Measurements from ENCODE around the gene GRM1.

Gene GRM1

DNA sequence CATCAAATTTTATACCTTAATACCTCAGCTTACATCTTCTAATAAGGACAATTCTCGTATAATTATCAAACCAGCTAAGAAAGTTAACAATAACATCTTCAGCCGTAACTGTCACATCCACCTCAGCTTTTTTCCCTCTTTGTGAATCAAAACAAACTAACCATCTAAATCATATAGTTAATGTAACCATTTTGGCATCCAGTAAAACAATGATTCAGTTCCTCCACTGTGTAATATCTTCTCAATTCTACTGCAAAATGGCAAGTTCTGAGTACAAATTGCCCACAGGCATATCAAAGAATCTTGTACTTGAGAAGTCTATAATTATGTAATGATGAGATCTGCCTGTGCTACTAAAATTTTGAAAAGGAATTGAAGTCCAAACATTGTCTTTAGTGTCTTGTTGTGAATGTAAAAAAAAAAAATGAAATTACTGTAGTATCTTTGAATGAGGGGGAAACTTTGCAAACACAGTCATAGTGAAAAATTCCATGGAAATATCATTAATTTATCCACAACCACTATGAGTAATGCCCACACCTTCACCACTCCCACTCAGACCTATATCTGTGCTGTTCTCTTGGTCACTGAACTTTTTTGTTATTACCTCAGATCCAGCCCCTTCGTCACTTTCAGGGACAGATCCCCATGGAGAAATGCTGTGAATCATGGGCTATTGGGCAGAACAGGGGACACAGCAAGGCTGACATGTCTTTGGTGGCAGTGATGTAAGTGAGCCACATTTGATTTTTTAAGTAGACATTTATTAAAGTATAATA lies 336.1 kb downstream of the GRM1 start:
- no peak for DNase-seq (ENCODE audit: low read depth, low spot score)

DNA sequence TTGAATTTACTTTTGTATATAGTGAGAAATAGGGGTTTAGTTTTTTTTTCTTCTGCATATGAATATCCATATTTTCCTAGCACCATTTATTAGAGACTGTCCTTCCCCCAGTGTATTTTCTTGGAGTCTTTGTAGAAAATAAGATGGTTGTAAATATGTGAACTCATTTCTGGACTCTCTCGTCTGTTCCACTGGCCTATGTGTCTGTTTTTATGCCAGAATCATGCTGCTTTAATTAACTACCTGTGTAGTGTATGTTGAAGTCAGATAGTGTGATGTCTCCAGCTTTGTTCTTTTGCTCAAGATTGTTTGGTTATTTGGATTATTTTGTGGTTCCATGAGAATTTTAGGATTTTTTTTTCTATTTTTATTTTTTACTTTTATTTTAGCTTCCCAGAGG lies 338.2 kb downstream of the GRM1 start:
- DNase-seq (ENCODE audit: low read depth, low spot score), result no peak

- DNase-seq (ENCODE audit: low read depth, low spot score), result no peak
Observed at GRCh38 chr6:146369866-146370265, 341.0 kb downstream of the GRM1 start.

- DNase-seq (ENCODE audit: low read depth, low spot score), result no peak
Observed at GRCh38 chr6:146381486-146381885, 352.6 kb downstream of the GRM1 start.

DNA sequence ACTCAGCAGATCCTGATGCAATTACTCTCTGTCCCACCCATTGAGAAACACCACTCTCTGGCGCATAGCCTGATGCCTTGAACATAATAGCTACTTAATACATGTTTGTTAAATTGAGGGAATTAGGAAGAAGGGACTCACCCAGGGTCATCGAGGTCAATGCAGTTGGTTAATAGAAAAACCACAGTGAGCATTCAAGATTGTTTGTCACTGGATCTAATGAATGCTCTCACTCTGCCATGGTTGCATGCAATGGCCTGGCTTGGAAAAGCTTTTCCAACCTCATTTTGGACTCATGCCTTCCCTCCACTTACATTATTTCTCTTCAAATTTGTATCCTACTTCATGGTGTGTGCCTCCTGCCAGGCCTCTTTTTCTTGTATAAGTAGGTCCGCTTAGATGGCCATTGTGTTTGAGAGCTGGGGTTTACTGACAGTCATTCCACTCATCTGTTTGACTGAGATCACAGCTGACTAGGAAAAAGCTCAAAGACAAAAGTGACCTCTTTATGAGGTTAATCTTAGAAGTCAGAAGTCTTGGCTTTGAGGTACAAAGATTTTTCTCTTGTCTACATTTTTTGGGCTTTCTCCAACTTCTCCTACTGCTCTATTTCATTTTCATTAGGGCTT lies 360.0 kb downstream of the GRM1 start:
- DNase-seq (ENCODE audit: low read depth, low spot score), result peak; percentile 40

DNA sequence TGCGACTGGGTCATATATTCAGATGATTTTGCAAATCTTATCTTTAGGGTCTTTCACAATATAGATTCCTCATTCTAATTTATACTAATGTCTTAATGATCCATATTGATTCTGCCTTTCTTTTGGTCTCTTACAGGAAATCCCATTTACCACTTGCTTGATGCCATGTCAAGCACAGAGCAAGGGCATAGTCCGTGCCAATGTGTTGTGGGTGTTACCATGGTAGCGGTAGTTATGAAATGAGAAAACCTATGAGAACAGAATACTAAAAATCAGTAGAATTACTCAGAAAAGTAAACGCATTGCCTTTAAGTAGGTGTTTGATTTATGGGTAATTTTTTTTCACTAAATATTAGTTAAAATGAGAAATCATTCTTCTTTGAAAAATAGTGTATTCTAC lies 360.9 kb downstream of the GRM1 start:
- DNase-seq (ENCODE audit: low read depth, low spot score), result no peak

GRCh38 chr6:146397638-146398037 lies 368.8 kb downstream of the GRM1 start:
- DNase-seq (ENCODE audit: low read depth, low spot score), result no peak

DNA sequence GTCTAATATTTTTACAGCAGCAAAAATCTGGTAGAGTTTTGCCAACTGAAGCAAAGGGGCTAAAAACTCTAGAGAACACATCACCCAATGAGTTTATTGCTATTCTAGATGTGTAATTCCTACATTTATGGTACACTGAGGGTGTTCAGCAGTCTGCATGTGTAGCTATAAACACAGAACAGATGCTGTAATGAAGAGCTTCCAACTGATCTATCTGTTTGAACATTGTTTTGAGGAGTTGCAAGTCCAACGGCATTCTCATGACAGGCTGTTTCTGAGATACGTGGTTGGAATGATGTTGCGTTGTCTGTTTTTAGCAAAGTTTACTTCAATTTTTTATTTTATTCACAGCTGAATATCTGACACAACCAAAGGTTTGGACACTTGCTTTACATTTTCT lies 373.6 kb downstream of the GRM1 start:
- no peak for DNase-seq (ENCODE audit: low read depth, low spot score)

DNA sequence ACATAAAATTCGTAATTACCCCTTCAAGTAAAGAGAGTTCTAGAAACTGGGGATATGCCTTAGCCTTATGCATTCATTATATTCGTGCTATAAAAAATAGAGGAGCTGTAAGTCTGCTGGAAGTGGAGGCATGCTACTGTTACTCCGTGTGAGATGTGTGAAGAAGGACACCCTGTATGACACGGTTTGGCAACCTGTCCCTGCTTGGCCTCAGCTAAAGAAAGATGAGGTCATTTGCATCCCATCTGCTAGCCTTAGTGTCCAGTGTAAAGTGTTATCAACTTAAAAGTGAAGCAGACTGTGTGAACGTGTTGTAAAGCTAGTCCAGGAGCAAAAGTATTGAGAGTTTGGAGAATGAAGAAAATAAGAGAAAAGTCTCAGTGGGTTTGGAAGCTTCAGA lies 379.7 kb downstream of the GRM1 start:
- no peak for DNase-seq (ENCODE audit: low read depth, low spot score)

DNA sequence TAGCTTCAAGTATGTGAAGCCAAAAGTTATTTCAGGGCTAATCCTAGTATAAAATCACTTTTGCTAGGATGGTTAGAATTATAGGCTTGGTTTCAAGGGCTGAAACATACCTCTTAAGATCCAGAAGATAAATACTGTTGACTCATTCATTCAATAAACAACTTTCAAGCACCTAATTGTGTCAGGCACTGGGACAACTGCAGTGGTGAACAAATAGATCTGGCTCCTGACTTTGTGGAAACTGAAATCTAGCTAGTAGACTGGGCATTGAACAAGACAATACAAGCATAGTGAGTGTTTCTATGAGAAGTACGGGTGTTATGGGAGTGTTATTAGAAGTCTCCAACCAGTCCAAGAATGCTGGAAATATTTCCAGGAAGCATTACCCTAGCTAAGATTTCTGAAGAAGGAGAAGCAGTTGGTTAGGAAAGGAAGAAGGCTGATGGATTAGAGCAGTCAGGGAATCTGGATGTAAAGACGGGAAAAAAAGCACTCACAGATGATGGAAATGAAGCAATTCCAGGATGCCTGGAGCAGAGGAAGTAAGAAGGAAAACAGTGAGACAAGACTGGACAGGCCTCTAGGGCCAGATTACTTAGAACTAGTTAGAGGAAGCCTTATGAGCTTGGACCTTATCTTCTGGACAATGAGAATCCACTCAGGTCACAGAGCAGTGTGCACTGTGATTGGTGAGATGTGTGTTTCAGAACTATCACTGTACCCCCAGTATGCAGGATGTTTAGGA lies 382.2 kb downstream of the GRM1 start:
- DNase-seq (ENCODE audit: low read depth, low spot score), result peak; percentile 37

DNA sequence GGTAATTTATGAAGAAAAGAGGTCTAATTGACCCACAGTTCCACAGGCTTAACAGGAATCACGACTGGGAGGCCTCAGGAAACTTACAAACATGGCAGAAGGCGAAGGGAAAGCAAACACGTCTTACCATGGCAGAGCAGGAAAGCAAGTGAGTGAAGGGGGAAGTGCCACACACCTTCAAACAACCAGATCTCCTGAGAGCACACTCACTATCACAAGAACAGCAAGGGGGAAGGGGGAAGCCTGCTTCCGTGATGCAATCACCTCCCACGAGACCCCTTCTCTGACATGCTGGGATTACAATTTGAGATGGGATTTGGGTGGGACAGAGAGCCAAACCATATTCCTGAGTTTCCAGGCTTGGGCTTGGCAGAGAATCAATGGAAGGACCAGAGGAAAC lies 390.7 kb downstream of the GRM1 start:
- DNase-seq (ENCODE audit: low read depth, low spot score), result no peak

DNA sequence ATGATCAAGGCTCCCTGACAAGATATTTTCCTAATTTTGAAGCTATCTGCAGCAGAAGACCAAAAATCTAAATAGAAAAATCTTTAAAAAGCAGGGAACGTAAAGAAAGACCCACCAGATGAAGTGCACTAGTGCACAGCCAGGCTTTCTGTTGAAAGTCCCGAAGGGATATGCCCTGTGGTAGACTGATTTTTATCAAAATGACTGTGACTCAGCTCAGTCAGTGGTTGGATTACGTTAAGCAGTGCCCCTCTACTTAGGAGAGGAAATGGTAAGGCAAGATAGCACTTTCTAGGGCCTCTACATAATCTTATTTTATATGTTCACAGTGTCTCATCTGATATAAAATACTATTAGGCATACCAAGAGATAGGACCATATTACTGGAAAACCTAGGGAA lies 391.4 kb downstream of the GRM1 start:
- no peak for DNase-seq (ENCODE audit: low read depth, low spot score)

GRCh38 chr6:146422789-146423375 lies 394.0 kb downstream of the GRM1 start:
- no peak for DNase-seq (ENCODE audit: low read depth, low spot score)

- no peak for DNase-seq (ENCODE audit: low read depth, low spot score)
Observed at GRCh38 chr6:146423452-146423851, 394.6 kb downstream of the GRM1 start.

GRCh38 chr6:146426516-146426915 lies 397.7 kb downstream of the GRM1 start:
- DNase-seq (ENCODE audit: low read depth, low spot score), result no peak

GRCh38 chr6:146429831-146430230 lies 401.0 kb downstream of the GRM1 start:
- DNase-seq (ENCODE audit: low read depth, low spot score), result no peak

DNA sequence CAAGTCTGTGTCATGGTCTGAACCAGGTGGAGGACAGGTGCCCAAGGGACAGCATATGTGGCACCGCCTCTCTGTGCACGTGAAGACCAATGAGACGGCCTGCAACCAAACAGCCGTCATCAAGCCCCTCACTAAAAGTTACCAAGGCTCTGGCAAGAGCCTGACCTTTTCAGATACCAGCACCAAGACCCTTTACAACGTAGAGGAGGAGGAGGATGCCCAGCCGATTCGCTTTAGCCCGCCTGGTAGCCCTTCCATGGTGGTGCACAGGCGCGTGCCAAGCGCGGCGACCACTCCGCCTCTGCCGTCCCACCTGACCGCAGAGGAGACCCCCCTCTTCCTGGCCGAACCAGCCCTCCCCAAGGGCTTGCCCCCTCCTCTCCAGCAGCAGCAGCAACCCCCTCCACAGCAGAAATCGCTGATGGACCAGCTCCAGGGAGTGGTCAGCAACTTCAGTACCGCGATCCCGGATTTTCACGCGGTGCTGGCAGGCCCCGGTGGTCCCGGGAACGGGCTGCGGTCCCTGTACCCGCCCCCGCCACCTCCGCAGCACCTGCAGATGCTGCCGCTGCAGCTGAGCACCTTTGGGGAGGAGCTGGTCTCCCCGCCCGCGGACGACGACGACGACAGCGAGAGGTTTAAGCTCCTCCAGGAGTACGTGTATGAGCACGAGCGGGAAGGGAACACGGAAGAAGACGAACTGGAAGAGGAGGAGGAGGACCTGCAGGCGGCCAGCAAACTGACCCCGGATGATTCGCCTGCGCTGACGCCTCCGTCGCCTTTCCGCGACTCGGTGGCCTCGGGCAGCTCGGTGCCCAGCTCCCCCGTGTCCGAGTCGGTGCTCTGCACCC lies 405.2 kb downstream of the GRM1 start:
- DNase-seq (ENCODE audit: low read depth, low spot score), result peak; percentile 45

GRCh38 chr6:146434732-146435390 lies 406.0 kb downstream of the GRM1 start:
- DNase-seq (ENCODE audit: low read depth, low spot score), result no peak

GRCh38 chr6:146441907-146442306 lies 413.0 kb downstream of the GRM1 start:
- no peak for DNase-seq (ENCODE audit: low read depth, low spot score)

- DNase-seq (ENCODE audit: low read depth, low spot score), result no peak
Observed at GRCh38 chr6:146444189-146444588, 415.3 kb downstream of the GRM1 start.

GRCh38 chr6:146445233-146445632 lies 416.4 kb downstream of the GRM1 start:
- no peak for DNase-seq (ENCODE audit: low read depth, low spot score)
